ENCODE data around the gene PNPLA6. TPM values are rescaled to one million over a fixed set of nuclear protein-coding genes. Genes with fewer than 3 reads are reported as not detected.

The PNPLA6 gene
- total and polyA plus RNA-seq, 2 of the 8 experiments (the other 6 are each of a cell fraction or from before 2014, with no cell fraction given), result 55.1 to 121 TPM

DNA sequence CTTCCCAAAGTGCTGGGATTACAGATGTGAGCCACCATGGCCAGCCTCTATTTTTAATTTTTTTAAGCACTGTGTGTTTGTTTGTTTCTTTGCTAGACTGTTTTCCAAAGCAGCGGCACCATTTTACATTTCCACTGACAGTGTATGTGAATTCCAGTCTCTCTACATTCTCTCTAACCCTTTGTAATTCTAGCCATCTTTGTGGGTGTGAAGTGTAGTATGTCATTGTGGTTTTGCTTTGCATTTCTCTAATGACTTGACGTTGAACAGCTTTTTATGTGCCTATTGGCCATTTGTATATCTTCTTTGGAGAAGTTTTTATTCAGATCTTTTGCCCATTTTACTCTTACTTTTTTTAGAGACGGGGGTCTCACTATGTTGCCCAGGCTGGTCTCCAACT lies 11.6 kb downstream of the PNPLA6 start:
- no peaks in the 10 kb centered on the region for H4K20me1 ChIP-seq (replicated peaks in 1 of 2; ENCODE audit: control insufficient read depth in 1 of 2, insufficient read depth in 2 of 2, low read length in 2 of 2)
- H3K4ac ChIP-seq (replicated peaks; ENCODE audit: insufficient read length, low read depth, low read length), result no peak overlapping the region
- H2AK5ac ChIP-seq (ENCODE audit: low read depth, low read length), result no peak overlapping the region
- H4K91ac ChIP-seq (replicated peaks; ENCODE audit: insufficient read length, low read length), result no peak overlapping the region
- H3K56ac ChIP-seq (replicated peaks; ENCODE audit: insufficient read length, low read depth, low read length), result no peak overlapping the region
- H2BK120ac ChIP-seq (replicated peaks; ENCODE audit: low read depth, low read length), result no peak overlapping the region
- H3K27ac ChIP-seq (ENCODE audit: low read depth, low read length), result no peak overlapping the region
- H4K8ac ChIP-seq (ENCODE audit: extremely low read depth, insufficient read depth, low read length), result no peak overlapping the region
- no peak overlapping the region for H3K14ac ChIP-seq (ENCODE audit: insufficient read length)
- ChIA-PET CTCF (ENCODE audit: partially characterized antibody) (no interaction called here), POLR2A (ENCODE audit: partially characterized antibody) (interaction anchor here (1.0 kb wide), 1 partner anchor 24 kb away, joined by 3 read pairs; no protein-coding TSS in a partner anchor)
- no peaks in the 10 kb centered on the region for H3K79me1 ChIP-seq (ENCODE audit: low read depth, low read length)
- FAIRE-seq, result no peak
- H3K36me3 ChIP-seq (ENCODE audit: control insufficient read depth in 2 of 4, insufficient read depth in 4 of 4, low read length in 3 of 4), result peaks cover 3 to 18% (median 10%) of the 10 kb centered on the region in 4 experiments
- TF ChIP-seq CHD1 (IDR thresholded peaks at IDR 0.05; ENCODE audit: low read depth, low read length), result no peak
- TF ChIP-seq USF2 (IDR thresholded peaks at IDR 0.05; ENCODE audit: low read length), result no peak
- TF ChIP-seq SP2 (IDR thresholded peaks at IDR 0.05; ENCODE audit: low read length), result no peak
- H3K27me3 ChIP-seq (replicated peaks in 1 of 4; ENCODE audit: control insufficient read depth in 3 of 4, extremely low read depth in 1 of 4, insufficient read depth in 3 of 4, low read length in 3 of 4), result no peaks in the 10 kb centered on the region
- no peak overlapping the region for H4K5ac ChIP-seq (ENCODE audit: insufficient read length, low read depth, low read length)
- 93% methylated on average over 3 of the region's 3 CpGs; no CpG with 5 or more reads in 1 of the 2 experiments for WGBS, 2 experiments (ENCODE audit: extremely low coverage in 1 of 2, insufficient coverage in 1 of 2, insufficient read length in 1 of 2, insufficient replicate concordance in 2 of 2, low coverage in 1 of 2, low lambda C conversion rate in 2 of 2, missing lambda C conversion rate in 1 of 2)
- DNase-seq (ENCODE audit: low read depth in 1 of 2, low spot score in 2 of 2), result no peak
- no peak overlapping the region for H2BK5ac ChIP-seq (ENCODE audit: low read depth, low read length)
- H2BK15ac ChIP-seq (ENCODE audit: low read length), result no peak overlapping the region
- no peak overlapping the region for H3K18ac ChIP-seq (ENCODE audit: extremely low read depth, low read length)
- H3K4me2 ChIP-seq (ENCODE audit: insufficient read depth in 1 of 2, low read depth in 2 of 2, low read length in 2 of 2), result no peak overlapping the region
- peaks cover 0 to 7% (median 5%) of the 10 kb centered on the region in 4 experiments; a peak in 4 of 7 replicates for H3K4me1 ChIP-seq (replicated peaks in 1 of 4; ENCODE audit: control insufficient read depth in 3 of 4, insufficient read depth in 4 of 4, low read length in 3 of 4)
- H3K4me3 ChIP-seq (ENCODE audit: extremely low read depth in 1 of 4, insufficient read depth in 2 of 4, low read depth in 3 of 4, low read length in 4 of 4), result no peak overlapping the region
- H2AFZ ChIP-seq (ENCODE audit: low read length), result no peak overlapping the region
- H3K9ac ChIP-seq (replicated peaks in 1 of 4; ENCODE audit: extremely low read depth in 1 of 4, low read depth in 3 of 4, low read length in 3 of 4), result no peak overlapping the region
- H3K23me2 ChIP-seq (ENCODE audit: low read depth, low read length), result peaks cover 2% of the 10 kb centered on the region; the same call in 1 of the 2 replicates
- no peaks in the 10 kb centered on the region for H3K79me2 ChIP-seq (ENCODE audit: control insufficient read depth in 1 of 2, insufficient read depth in 2 of 2, low read length in 2 of 2)
- no peaks in the 10 kb centered on the region for H3K9me3 ChIP-seq (ENCODE audit: insufficient read depth in 2 of 2, low read depth in 1 of 2, low read length in 1 of 2)
- no peak overlapping the region for H2BK12ac ChIP-seq (ENCODE audit: low read depth, low read length)
- no peak overlapping the region for H3K23ac ChIP-seq (ENCODE audit: insufficient read length)
- H2BK20ac ChIP-seq (ENCODE audit: low read length), result no peak overlapping the region

All from H1 (cell line).